Astrocyte (in vitro differentiated cells and primary cell): Measurements from ENCODE around the gene TMPRSS6. TPM values are rescaled to one million over a fixed set of nuclear protein-coding genes. Genes with fewer than 3 reads are reported as not detected.

Experiments
- DNase-seq: peaks from one replicate; pipeline ENCODE4 v3.0.0-alpha.2; 2010; ENCODE audit warnings: low read depth
- FAIRE-seq: peaks from 2 replicates; lab custom pipeline; 2011; peaks lifted over from hg19 to GRCh38; lab: Jason Lieb, UNC
- H2AFZ ChIP-seq: 2 replicates; pipeline ENCODE4 v1.6.0; 2012; ENCODE audit warnings: low read depth, low read length, inconsistent platforms
- H3K27ac ChIP-seq: 2 replicates; pipeline ENCODE4 v1.5.1; 2011; ENCODE audit warnings: low read depth, low read length, inconsistent platforms
- H3K27me3 ChIP-seq: 2 replicates; pipeline ENCODE4 v1.6.0; 2011; ENCODE audit warnings: low read length, inconsistent platforms; ENCODE audit not compliant: insufficient read depth
- H3K36me3 ChIP-seq: 2 replicates; pipeline ENCODE4 v1.5.1; 2011; ENCODE audit warnings: low read length, inconsistent platforms; ENCODE audit not compliant: insufficient read depth
- H3K4me1 ChIP-seq: 2 replicates; pipeline ENCODE4 v1.5.1; 2011; ENCODE audit warnings: low read length, inconsistent platforms; ENCODE audit not compliant: insufficient read depth
- H3K4me2 ChIP-seq: 2 replicates; pipeline ENCODE4 v1.6.0; 2012; ENCODE audit warnings: low read length, inconsistent platforms
- H3K4me3 ChIP-seq: 2 replicates; pipeline ENCODE4 v1.5.1; 2011; ENCODE audit warnings: low read depth, mild to moderate bottlenecking, low read length, inconsistent platforms; ENCODE audit not compliant: insufficient read depth
- H3K79me2 ChIP-seq: 2 replicates; pipeline ENCODE4 v1.6.0; 2012; ENCODE audit warnings: mild to moderate bottlenecking, low read length, inconsistent platforms; ENCODE audit not compliant: insufficient read depth
- H3K9ac ChIP-seq: 2 replicates; pipeline ENCODE4 v1.6.0; 2012; ENCODE audit warnings: mild to moderate bottlenecking, low read length, inconsistent platforms
- H3K9me3 ChIP-seq: 2 replicates; pipeline ENCODE4 v1.5.1; 2012; ENCODE audit warnings: low read depth, mild to moderate bottlenecking, low read length, inconsistent platforms; ENCODE audit not compliant: insufficient read depth
- H4K20me1 ChIP-seq: 2 replicates; pipeline ENCODE4 v1.6.0; 2012; ENCODE audit warnings: low read length, inconsistent platforms; ENCODE audit not compliant: insufficient read depth
- H3K27ac Mint-ChIP-seq: one replicate; pipeline ENCODE4 v1.8.0; 2021; ENCODE audit warnings: mild to moderate bottlenecking, mixed read lengths; ENCODE audit not compliant: unreplicated experiment
- H3K27me3 Mint-ChIP-seq: one replicate; pipeline ENCODE4 v1.8.0; 2021; ENCODE audit warnings: low read depth, mixed read lengths; ENCODE audit not compliant: unreplicated experiment
- H3K36me3 Mint-ChIP-seq: one replicate; pipeline ENCODE4 v1.8.0; 2021; ENCODE audit warnings: low read depth, mixed read lengths; ENCODE audit not compliant: unreplicated experiment
- H3K4me1 Mint-ChIP-seq: one replicate; pipeline ENCODE4 v1.8.0; 2021; ENCODE audit warnings: low read depth, mixed read lengths; ENCODE audit not compliant: unreplicated experiment
- H3K4me3 Mint-ChIP-seq: one replicate; pipeline ENCODE4 v1.8.0; 2021; ENCODE audit warnings: mild to moderate bottlenecking, moderate library complexity, mixed read lengths; ENCODE audit not compliant: unreplicated experiment
- H3K9me3 Mint-ChIP-seq: one replicate; pipeline ENCODE4 v1.8.0; 2021; ENCODE audit warnings: mild to moderate bottlenecking, mixed read lengths; ENCODE audit not compliant: unreplicated experiment
- CTCF ChIP-seq: IDR thresholded peaks from 2 replicates; pipeline ENCODE4 v1.5.1; 2011; ENCODE audit warnings: low read depth, mild to moderate bottlenecking, inconsistent platforms, low read length, moderate library complexity; ENCODE audit not compliant: insufficient read depth
- EZH2 ChIP-seq: IDR thresholded peaks from 2 replicates; pipeline ENCODE4 v1.6.1; 2012; ENCODE audit warnings: mild to moderate bottlenecking, low read length, inconsistent platforms; ENCODE audit not compliant: insufficient read depth
- total RNA-seq: library from RNA; stranded (reverse); gene quantifications from 2 replicates; pipeline ENCODE4 v1.2.1, GENCODE V29; 2021

Gene TMPRSS6
- total RNA-seq, 1 donor from 2014 or later, result not detected

- Histone ChIP-seq H3K27me3 (peaks cover 2% of the 10 kb centered on the region), H3K4me3 (no peak overlapping the region), H3K4me2 (no peak overlapping the region), H3K79me2 (no peaks in the 10 kb centered on the region), H4K20me1 (no peaks in the 10 kb centered on the region), H3K9ac (no peak overlapping the region), H3K9me3 (no peaks in the 10 kb centered on the region), H3K27ac (no peak overlapping the region), H2AFZ (no peak overlapping the region), H3K36me3 (no peaks in the 10 kb centered on the region), H3K4me1 (no peaks in the 10 kb centered on the region)
- peaks cover 2% of the 10 kb centered on the region for H3K36me3 Mint-ChIP-seq
- TF ChIP-seq CTCF, result no peak
- TF ChIP-seq EZH2, result no peak
- peaks cover 6% of the 10 kb centered on the region for H3K27me3 Mint-ChIP-seq
- H3K27ac Mint-ChIP-seq, result no peak overlapping the region
- H3K9me3 Mint-ChIP-seq, result no peaks in the 10 kb centered on the region
- FAIRE-seq, result no peak
- no peak overlapping the region for H3K4me3 Mint-ChIP-seq
- H3K4me1 Mint-ChIP-seq, result peaks cover 13% of the 10 kb centered on the region
- DNase-seq, result no peak
These were observed 72.7 kb downstream of the TMPRSS6 start for GRCh38 chr22:37036655-37037377.

GRCh38 chr22:37033605-37034430, 75.7 kb downstream of the TMPRSS6 start:
- H3K9ac ChIP-seq, result no peak overlapping the region
- H3K4me3 Mint-ChIP-seq, result no peak overlapping the region
- no peak overlapping the region for H3K4me2 ChIP-seq
- no peaks in the 10 kb centered on the region for H3K9me3 Mint-ChIP-seq
- no peaks in the 10 kb centered on the region for H3K4me1 ChIP-seq
- DNase-seq (no peak), FAIRE-seq (no peak)
- peaks cover 12% of the 10 kb centered on the region for H3K4me1 Mint-ChIP-seq
- H2AFZ ChIP-seq, result no peak overlapping the region
- H3K27ac ChIP-seq, result no peak overlapping the region
- H3K79me2 ChIP-seq, result no peaks in the 10 kb centered on the region
- H3K27ac Mint-ChIP-seq, result no peak overlapping the region
- H3K27me3 Mint-ChIP-seq, result peaks cover 6% of the 10 kb centered on the region
- H3K9me3 ChIP-seq, result no peaks in the 10 kb centered on the region
- peaks cover 6% of the 10 kb centered on the region for H4K20me1 ChIP-seq
- peaks cover 4% of the 10 kb centered on the region for H3K36me3 Mint-ChIP-seq
- peaks cover 2% of the 10 kb centered on the region for H3K27me3 ChIP-seq
- no peak overlapping the region for H3K4me3 ChIP-seq
- no peaks in the 10 kb centered on the region for H3K36me3 ChIP-seq
- TF ChIP-seq CTCF, result no peak
- TF ChIP-seq EZH2, result no peak
